HCT116 (cell line): ENCODE measurements around the gene CELF2. TPM values are rescaled to one million over a fixed set of nuclear protein-coding genes. Genes with fewer than 3 reads are reported as not detected.

Source experiments
- ATAC-seq: fragments of 200-7000 bp; cut with Tn5 transposase; 2 replicates; pipeline ENCODE4 v1.9.1; 2020; ENCODE audit warnings: mild to moderate bottlenecking, moderate library complexity
- BruUV-seq: library from RNA; stranded (reverse); fragments of 400-500 nt; replicated peaks from 2 replicates; lab custom pipeline; 2021; lab: Mats Ljungman, UMichigan
- CTCF ChIA-PET: fragments of 300-600 bp; sonication (Branson Sonifier 250); formaldehyde crosslinking; loops from one replicate; lab custom pipeline; 2021; ENCODE audit warnings: antibody characterized with exemption; lab: Charles Lee
- POLR2A ChIA-PET: fragments of 300-600, 350-600 bp; sonication (Branson Sonifier 250); formaldehyde crosslinking; loops from one replicate; lab custom pipeline; 2021; ENCODE audit warnings: antibody characterized with exemption; lab: Charles Lee
- RAD21 ChIA-PET, 2 experiments: fragments of 300-600 bp; sonication (Branson Sonifier 250); formaldehyde crosslinking; loops; one replicate each; lab custom pipeline; 2023; ENCODE audit warnings: low total read pairs in 2 of 2; ENCODE audit not compliant: uncharacterized antibody in 2 of 2, unreplicated experiment in 2 of 2, low non-redundant PET in 1 of 2; lab: Charles Lee
- DNase-seq: peaks from one replicate; pipeline ENCODE4 v3.0.0-alpha.2; 2010; ENCODE audit warnings: low read depth, low spot score
- H2AFZ ChIP-seq: fragments of 200-600 bp; shearing (Covaris generic), sonication (generic); 2 replicates; pipeline ENCODE4 v1.6.1; 2017; ENCODE audit warnings: low read depth, mixed run types, mixed read lengths, antibody characterized with exemption, low read length; ENCODE audit not compliant: poor library complexity, severe bottlenecking
- H3K27ac ChIP-seq: 2 replicates; pipeline ENCODE4 v1.5.1; 2012; ENCODE audit warnings: low read depth, low read length
- H3K27me3 ChIP-seq: fragments of 200-600 bp; sonication (generic); 2 replicates; pipeline ENCODE4 v1.6.1; 2016; ENCODE audit warnings: mixed run types, low read length, mixed read lengths; ENCODE audit not compliant: insufficient read depth
- H3K36me3 ChIP-seq, 2 experiments: fragments of 200-500 bp in 1 of 2; fragments of 200-600 bp in 1 of 2; sonication (Bioruptor generic) in 1 of 2; sonication (generic) in 1 of 2; 2 replicates each; pipeline versions ENCODE4 v1.5.1 to v1.6.1; 2014 to 2016; ENCODE audit warnings: low read length in 2 of 2, inconsistent platforms in 1 of 2, mixed read lengths in 1 of 2, mixed run types in 1 of 2; ENCODE audit not compliant: insufficient read depth in 2 of 2, control insufficient read depth in 1 of 2
- H3K4me1 ChIP-seq, 2 experiments: fragments of 200-600 bp in 1 of 2; sonication (generic) in 1 of 2; 2 replicates each; pipeline versions ENCODE4 v1.5.1 to v1.6.1; 2012 to 2017; ENCODE audit warnings: low read length in 2 of 2, inconsistent platforms in 1 of 2, mild to moderate bottlenecking in 1 of 2, mixed read lengths in 1 of 2, mixed run types in 1 of 2, moderate library complexity in 1 of 2; ENCODE audit not compliant: insufficient read depth in 2 of 2, control insufficient read depth in 1 of 2
- H3K4me2 ChIP-seq: fragments of 200-600 bp; sonication (generic); 2 replicates; pipeline ENCODE4 v1.6.1; 2017; ENCODE audit warnings: mixed run types, low read length, mixed read lengths
- H3K4me3 ChIP-seq, 2 experiments: fragments of 200-600 bp in 1 of 2; sonication (generic) in 1 of 2; replicated peaks in 1 of 2; 2 replicates each; pipeline ENCODE4 v1.5.1; 2011 to 2016; ENCODE audit warnings: low read length in 2 of 2, control low read depth in 1 of 2, low read depth in 1 of 2, mild to moderate bottlenecking in 1 of 2, mixed read lengths in 1 of 2, mixed run types in 1 of 2
- H3K79me2 ChIP-seq: fragments of 200-600 bp; sonication (generic); 2 replicates; pipeline ENCODE4 v1.6.1; 2017; ENCODE audit warnings: mild to moderate bottlenecking, mixed run types, low read length, moderate library complexity, mixed read lengths; ENCODE audit not compliant: insufficient read depth
- H3K9ac ChIP-seq: fragments of 200-600 bp; sonication (generic); 2 replicates; pipeline ENCODE4 v1.6.1; 2016; ENCODE audit warnings: low read length, mixed read lengths
- H3K9me2 ChIP-seq: fragments of 200-600 bp; sonication (generic), shearing (Covaris generic); 2 replicates; pipeline ENCODE4 v1.6.1; 2017; ENCODE audit warnings: mixed run types, mild to moderate bottlenecking, moderate library complexity; ENCODE audit not compliant: insufficient read depth
- H3K9me3 ChIP-seq, 2 experiments: fragments of 200-500 bp in 1 of 2; fragments of 200-600 bp in 1 of 2; sonication (Bioruptor generic) in 1 of 2; sonication (generic) in 1 of 2; 2 replicates each; pipeline ENCODE4 v1.6.1; 2014 to 2017; ENCODE audit warnings: low read length in 2 of 2, mixed read lengths in 2 of 2, inconsistent platforms in 1 of 2, low read depth in 1 of 2, mild to moderate bottlenecking in 1 of 2, mixed run types in 1 of 2, moderate library complexity in 1 of 2; ENCODE audit not compliant: control insufficient read depth in 1 of 2, insufficient read depth in 1 of 2
- H4K20me1 ChIP-seq: fragments of 200-600 bp; sonication (generic), shearing (Covaris generic); 2 replicates; pipeline ENCODE4 v1.6.1; 2017; ENCODE audit warnings: mixed run types, mild to moderate bottlenecking, moderate library complexity; ENCODE audit not compliant: insufficient read depth
- ATF3 ChIP-seq: IDR thresholded peaks from 2 replicates; pipeline ENCODE4 v1.6.1; 2012
- CEBPB ChIP-seq: IDR thresholded peaks from 2 replicates; pipeline ENCODE4 v1.6.1; 2012; ENCODE audit warnings: low read depth
- ELF1 ChIP-seq: IDR thresholded peaks from 2 replicates; pipeline ENCODE4 v1.6.1; 2012; ENCODE audit warnings: low read depth, borderline replicate concordance
- EZH2phosphoT487 ChIP-seq: fragments of 200-600 bp; IDR thresholded peaks from 2 replicates; pipeline ENCODE4 v1.6.1; 2018; ENCODE audit warnings: antibody characterized with exemption, borderline replicate concordance
- FOSL1 ChIP-seq: IDR thresholded peaks from 2 replicates; pipeline ENCODE4 v1.6.1; 2012; ENCODE audit warnings: low read depth
- JUND ChIP-seq: IDR thresholded peaks from 2 replicates; pipeline ENCODE4 v1.6.1; 2012
- MAX ChIP-seq: IDR thresholded peaks from 2 replicates; pipeline ENCODE4 v1.6.1; 2012
- POLR2A ChIP-seq: IDR thresholded peaks from 2 replicates; pipeline ENCODE4 v1.7.0; 2011; ENCODE audit warnings: borderline replicate concordance; ENCODE audit not compliant: insufficient read depth, insufficient read length; ENCODE audit errors: extremely low read depth
- SIN3A ChIP-seq: IDR thresholded peaks from 2 replicates; pipeline ENCODE4 v1.6.1; 2012; ENCODE audit warnings: low read depth
- SRF ChIP-seq: IDR thresholded peaks from 2 replicates; pipeline ENCODE4 v1.6.1; 2012; ENCODE audit warnings: low read depth
- TCF7L2 ChIP-seq: IDR thresholded peaks from 2 replicates; pipeline ENCODE4 v1.7.0; 2011; ENCODE audit warnings: borderline replicate concordance, inconsistent platforms; ENCODE audit not compliant: insufficient read depth, insufficient read length; ENCODE audit errors: extremely low read depth
- YY1 ChIP-seq: IDR thresholded peaks from 2 replicates; pipeline ENCODE4 v1.6.1; 2011; ENCODE audit warnings: low read length, low read depth, moderate library complexity, mild to moderate bottlenecking; ENCODE audit not compliant: insufficient replicate concordance; ENCODE audit errors: extremely low read depth
- ZFX ChIP-seq: fragments of 450-650 bp; IDR thresholded peaks from 2 replicates; pipeline ENCODE4 v1.6.1; 2017
- ZNF274 ChIP-seq: fragments of 200-500 bp; sonication (Bioruptor generic); IDR thresholded peaks from 2 replicates; pipeline ENCODE4 v1.6.1; 2014; ENCODE audit warnings: mild to moderate bottlenecking, low read depth, low read length, inconsistent platforms
- intact Hi-C: fragments of 100-400 bp; cut with micrococcal nuclease; formaldehyde crosslinking; loops from 2 replicates; pipeline ENCODE4 v1.10.0; 2022
- total RNA-seq: library from RNA; stranded (reverse); gene quantifications from one replicate; pipeline ENCODE4 v1.2.1, GENCODE V29; 2021; ENCODE audit not compliant: unreplicated experiment
- TF ChIP-seq, protein P1 (sequence below), 3 experiments: fragments of 200-600 bp in 1 of 3; sonication (generic) in 1 of 3; IDR thresholded peaks in 2 of 3; conservative IDR thresholded peaks in 1 of 3; 2 replicates each; pipeline ENCODE4 v1.5.1; 2012 to 2017; ENCODE audit warnings: low read depth in 2 of 3, low read length in 2 of 3, antibody characterized with exemption in 1 of 3, borderline replicate concordance in 1 of 3, control low read depth in 1 of 3, mild to moderate bottlenecking in 1 of 3, mixed read lengths in 1 of 3, mixed run types in 1 of 3, moderate library complexity in 1 of 3; ENCODE audit not compliant: insufficient read depth in 1 of 3

Gene CELF2
- total RNA-seq, 1 experiment from 2014 or later: 0.66 TPM

GRCh38 chr10:11341283-11341960, 323.8 kb downstream of the CELF2 start:
- TF ChIP-seq POLR2A (no peak), ZNF274 (no peak)
- CTCF ChIA-PET: no interaction called here
- RAD21 ChIA-PET: no interaction called here
- Histone ChIP-seq H3K79me2 (no peaks in the 10 kb centered on the region), H3K4me2 (no peak overlapping the region), H3K4me3 (no peak overlapping the region), H3K36me3 (no peaks in the 10 kb centered on the region), H3K27ac (no peak overlapping the region), H3K9ac (no peak overlapping the region), H3K9me3 (no peaks in the 10 kb centered on the region), H2AFZ (no peak overlapping the region), H3K9me2 (no peaks in the 10 kb centered on the region), H3K27me3 (peaks cover 10% of the 10 kb centered on the region; the same call in 1 of the 2 replicates), H4K20me1 (no peaks in the 10 kb centered on the region), H3K4me1 (no peaks in the 10 kb centered on the region)
- intact Hi-C loops: no loop called here
- ATAC-seq (no peak), DNase-seq (no peak)
- POLR2A ChIA-PET: no interaction called here
- BruUV-seq: no TSS peak

DNA sequence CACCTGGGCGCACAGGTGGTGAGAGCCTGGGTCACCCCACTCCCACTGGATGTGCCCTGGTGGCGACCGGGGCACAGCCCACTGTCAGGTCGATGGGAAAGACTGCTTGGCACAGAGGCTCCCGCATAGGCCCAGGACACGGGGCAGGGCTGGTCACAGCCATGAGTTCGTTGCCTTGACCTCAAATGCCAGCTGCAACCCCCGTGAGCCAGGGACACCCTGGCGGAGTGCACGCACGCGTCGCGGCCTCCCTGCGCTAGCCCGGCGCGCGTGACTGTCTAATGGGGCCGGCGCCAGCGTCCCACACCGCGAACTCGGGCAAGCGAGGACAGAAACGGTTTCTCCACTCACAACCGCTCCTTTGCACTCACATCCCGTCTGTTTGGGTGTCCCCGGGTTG, 326.4 kb downstream of the CELF2 start:
- no peak for DNase-seq
- CTCF ChIA-PET: no interaction called here
- BruUV-seq: no TSS peak

More for the DNA sequence above, 326.4 kb downstream of the CELF2 start:
- RAD21 ChIA-PET: no interaction called here
- Histone ChIP-seq H3K79me2 (no peaks in the 10 kb centered on the region), H4K20me1 (no peaks in the 10 kb centered on the region), H3K9me3 (no peaks in the 10 kb centered on the region), H2AFZ (no peak overlapping the region), H3K9me2 (no peaks in the 10 kb centered on the region), H3K9ac (no peak overlapping the region), H3K27ac (no peak overlapping the region), H3K4me3 (no peak overlapping the region), H3K36me3 (no peaks in the 10 kb centered on the region), H3K27me3 (peaks cover 7% of the 10 kb centered on the region; the same call in 1 of the 2 replicates)
- POLR2A ChIA-PET: no interaction called here
- no peak for ATAC-seq
- intact Hi-C loops: no loop called here
- no peak for TF ChIP-seq ELF1
- TF ChIP-seq CEBPB: no peak
- no peak for TF ChIP-seq ZFX
- TF ChIP-seq EZH2phosphoT487: no peak
- TF ChIP-seq FOSL1: no peak
- no peak for TF ChIP-seq YY1
- no peak for TF ChIP-seq TCF7L2
- TF ChIP-seq ZNF274: no peak
- TF ChIP-seq, protein P1, sequence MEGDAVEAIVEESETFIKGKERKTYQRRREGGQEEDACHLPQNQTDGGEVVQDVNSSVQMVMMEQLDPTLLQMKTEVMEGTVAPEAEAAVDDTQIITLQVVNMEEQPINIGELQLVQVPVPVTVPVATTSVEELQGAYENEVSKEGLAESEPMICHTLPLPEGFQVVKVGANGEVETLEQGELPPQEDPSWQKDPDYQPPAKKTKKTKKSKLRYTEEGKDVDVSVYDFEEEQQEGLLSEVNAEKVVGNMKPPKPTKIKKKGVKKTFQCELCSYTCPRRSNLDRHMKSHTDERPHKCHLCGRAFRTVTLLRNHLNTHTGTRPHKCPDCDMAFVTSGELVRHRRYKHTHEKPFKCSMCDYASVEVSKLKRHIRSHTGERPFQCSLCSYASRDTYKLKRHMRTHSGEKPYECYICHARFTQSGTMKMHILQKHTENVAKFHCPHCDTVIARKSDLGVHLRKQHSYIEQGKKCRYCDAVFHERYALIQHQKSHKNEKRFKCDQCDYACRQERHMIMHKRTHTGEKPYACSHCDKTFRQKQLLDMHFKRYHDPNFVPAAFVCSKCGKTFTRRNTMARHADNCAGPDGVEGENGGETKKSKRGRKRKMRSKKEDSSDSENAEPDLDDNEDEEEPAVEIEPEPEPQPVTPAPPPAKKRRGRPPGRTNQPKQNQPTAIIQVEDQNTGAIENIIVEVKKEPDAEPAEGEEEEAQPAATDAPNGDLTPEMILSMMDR (IDR thresholded peaks at IDR 0.05 in 2 of 3, conservative IDR thresholded peaks at IDR 0.05 in 1 of 3; ENCODE audit: borderline replicate concordance in 1 of 3, insufficient read depth in 1 of 3, low read depth in 2 of 3, low read length in 2 of 3): no peak
- no peak for TF ChIP-seq ATF3
- no peak for TF ChIP-seq MAX
- TF ChIP-seq SRF: no peak
- TF ChIP-seq JUND: no peak
- TF ChIP-seq SIN3A: no peak
- TF ChIP-seq, all 23 proteins: peak for 0
- Histone ChIP-seq H3K4me1 (no peaks in the 10 kb centered on the region), H3K4me2 (no peak overlapping the region)
